Kidney (tissue), 14 donors: ENCODE data around the gene PLP1. TPM values are rescaled to one million over a fixed set of nuclear protein-coding genes. Genes with fewer than 3 reads are reported as not detected.

Source experiments
- DNase-seq, 5 donors: peaks; one replicate each; pipeline ENCODE4 v3.0.0-alpha.2; 2013 to 2020
- FAIRE-seq: peaks from 2 replicates; lab custom pipeline; 2012; peaks lifted over from hg19 to GRCh38; lab: Jason Lieb, UNC
- H3K27ac ChIP-seq, 2 donors: one replicate each; pipeline ENCODE4 v1.7.0; 2013; ENCODE audit warnings: low read depth in 2 of 2, low read length in 2 of 2, inconsistent platforms in 1 of 2
- H3K27me3 ChIP-seq: one replicate; pipeline ENCODE4 v1.7.1; 2013; ENCODE audit warnings: low read length, inconsistent platforms; ENCODE audit not compliant: control insufficient read depth, insufficient read depth
- H3K36me3 ChIP-seq, 3 donors: one replicate each; pipeline versions ENCODE4 v1.7.0 to v1.7.1; 2013; ENCODE audit warnings: low read length in 3 of 3, control low read depth in 1 of 3, inconsistent platforms in 1 of 3; ENCODE audit not compliant: insufficient read depth in 3 of 3, control insufficient read depth in 2 of 3
- H3K4me1 ChIP-seq, 3 donors: one replicate each; pipeline versions ENCODE4 v1.7.0 to v1.7.1; 2013; ENCODE audit warnings: low read length in 3 of 3, inconsistent platforms in 1 of 3, low read depth in 1 of 3; ENCODE audit not compliant: control insufficient read depth in 2 of 3, insufficient read depth in 2 of 3
- H3K4me3 ChIP-seq, 3 donors: one replicate each; pipeline versions ENCODE4 v1.7.0 to v1.8.1; 2013; ENCODE audit warnings: low read length in 3 of 3, control low read depth in 1 of 3, inconsistent platforms in 1 of 3
- H3K9ac ChIP-seq, 3 donors: one replicate each; pipeline versions ENCODE4 v1.7.0 to v1.7.1; 2013; ENCODE audit warnings: low read length in 3 of 3, control low read depth in 1 of 3, inconsistent platforms in 1 of 3
- H3K9me3 ChIP-seq, 3 donors: one replicate each; pipeline versions ENCODE4 v1.7.0 to v1.7.1; 2013; ENCODE audit warnings: low read length in 3 of 3, control low read depth in 1 of 3, inconsistent platforms in 1 of 3; ENCODE audit not compliant: control insufficient read depth in 2 of 3, insufficient read depth in 1 of 3
- intact Hi-C: fragments of 100-400 bp; cut with DNase I; formaldehyde crosslinking; loops from one replicate; pipeline ENCODE4 v1.11.1; 2022
- polyA plus RNA-seq: library from polyadenylated mRNA; stranded (reverse); fragments of 350-450 nt; fragmentation: Illumina TruSeq; extraction: RNeasy Lipid Tissue Mini Kit (QIAGEN cat#74804); gene quantifications from one replicate; pipeline ENCODE4 v1.2.3, GENCODE V29; 2014; ENCODE audit warnings: low read depth, low replicate concordance; ENCODE audit not compliant: insufficient read depth
- total RNA-seq: library from RNA; stranded (reverse); fragmentation: NEBNext Ultra II Directional; extraction: Animal tissue kit (Norgen Biotek cat#: 25700); gene quantifications from one replicate; pipeline ENCODE4 v1.2.1, GENCODE V29; 2021
- TF ChIP-seq, protein P1 (sequence below): IDR thresholded peaks from 3 replicates; pipeline ENCODE4 v1.5.1; 2012; ENCODE audit warnings: mild to moderate bottlenecking, moderate library complexity, borderline replicate concordance; ENCODE audit not compliant: insufficient read depth; ENCODE audit errors: extremely low read depth
- donor health status: control.
- donor health status: control.
- donor health status: control.
- donor health status: control.
- donor health status: control.
- donor health status: DM: yes; HTN: yes; CAD: no.
- donor health status: Normal renal cell carcinoma (clear cell type).

Gene PLP1
- total and polyA plus RNA-seq, 2 donors from 2014 or later, result 1.1 to 2.4 TPM

DNA sequence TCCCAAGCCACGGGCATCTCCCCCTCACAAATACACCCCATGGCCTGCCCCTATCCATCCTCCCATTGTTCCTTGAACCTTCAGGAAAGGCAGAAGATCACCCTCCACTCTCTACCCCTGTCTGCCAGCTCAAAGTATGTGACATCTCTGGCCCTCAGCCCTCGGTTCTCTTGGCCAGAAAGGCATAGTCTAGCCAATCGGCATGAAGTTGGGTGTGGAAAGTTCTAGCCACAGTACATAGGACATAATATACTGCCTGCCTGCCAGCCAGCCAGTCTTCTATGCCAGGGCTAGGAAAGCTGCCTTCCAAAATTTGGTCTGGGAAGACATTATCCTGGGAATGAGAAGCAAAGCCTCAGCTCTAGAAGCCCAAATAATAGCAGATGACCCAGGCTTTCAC is 3.2 kb upstream of the PLP1 start:
- intact Hi-C loops, result no loop called here
- TF ChIP-seq, protein P1, sequence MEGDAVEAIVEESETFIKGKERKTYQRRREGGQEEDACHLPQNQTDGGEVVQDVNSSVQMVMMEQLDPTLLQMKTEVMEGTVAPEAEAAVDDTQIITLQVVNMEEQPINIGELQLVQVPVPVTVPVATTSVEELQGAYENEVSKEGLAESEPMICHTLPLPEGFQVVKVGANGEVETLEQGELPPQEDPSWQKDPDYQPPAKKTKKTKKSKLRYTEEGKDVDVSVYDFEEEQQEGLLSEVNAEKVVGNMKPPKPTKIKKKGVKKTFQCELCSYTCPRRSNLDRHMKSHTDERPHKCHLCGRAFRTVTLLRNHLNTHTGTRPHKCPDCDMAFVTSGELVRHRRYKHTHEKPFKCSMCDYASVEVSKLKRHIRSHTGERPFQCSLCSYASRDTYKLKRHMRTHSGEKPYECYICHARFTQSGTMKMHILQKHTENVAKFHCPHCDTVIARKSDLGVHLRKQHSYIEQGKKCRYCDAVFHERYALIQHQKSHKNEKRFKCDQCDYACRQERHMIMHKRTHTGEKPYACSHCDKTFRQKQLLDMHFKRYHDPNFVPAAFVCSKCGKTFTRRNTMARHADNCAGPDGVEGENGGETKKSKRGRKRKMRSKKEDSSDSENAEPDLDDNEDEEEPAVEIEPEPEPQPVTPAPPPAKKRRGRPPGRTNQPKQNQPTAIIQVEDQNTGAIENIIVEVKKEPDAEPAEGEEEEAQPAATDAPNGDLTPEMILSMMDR, result no peak
- Histone ChIP-seq H3K9me3 (no peaks in the 10 kb centered on the region), H3K27ac (no peak overlapping the region), H3K4me1 (no peaks in the 10 kb centered on the region), H3K27me3 (peaks cover 8% of the 10 kb centered on the region), H3K36me3 (no peaks in the 10 kb centered on the region), H3K9ac (no peak overlapping the region), H3K4me3 (no peak overlapping the region)
- FAIRE-seq (no peak), DNase-seq (no peak)

DNA sequence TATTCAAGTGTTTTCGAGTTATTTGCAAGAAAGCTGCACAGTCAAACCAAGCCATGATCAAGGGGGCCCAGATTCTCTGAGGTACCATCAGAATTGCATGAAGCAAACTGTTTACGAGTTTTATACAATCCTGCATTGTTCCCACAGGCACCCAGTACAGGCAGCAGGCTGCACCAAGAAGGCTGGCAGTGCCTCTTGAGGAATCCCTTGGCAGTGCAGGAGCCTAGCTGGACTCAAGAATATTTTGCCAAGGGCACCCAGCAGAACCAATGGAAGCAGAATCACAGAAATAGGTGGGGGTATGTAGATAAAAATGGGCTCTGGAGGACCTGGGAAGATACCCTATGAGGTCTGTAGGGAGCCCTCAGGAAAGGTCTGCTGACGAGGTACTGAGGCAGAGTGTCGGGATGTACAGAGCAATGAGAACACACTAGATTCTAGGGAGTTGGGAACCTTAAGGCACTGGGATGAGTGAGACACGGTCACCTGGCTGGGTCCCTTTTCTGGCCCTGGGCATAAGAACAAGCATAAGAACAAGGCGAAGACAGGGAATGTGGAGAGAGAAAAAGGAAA is 2.5 kb upstream of the PLP1 start:
- H3K9me3 ChIP-seq, result no peaks in the 10 kb centered on the region
- peaks cover 8% of the 10 kb centered on the region for H3K27me3 ChIP-seq
- DNase-seq (peak in 4 of 5 donors; percentile 27 to 46 (median 34)), FAIRE-seq (no peak)
- H3K27ac ChIP-seq, result no peak overlapping the region
- no peaks in the 10 kb centered on the region for H3K36me3 ChIP-seq
- H3K4me3 ChIP-seq, result no peak overlapping the region
- TF ChIP-seq, protein P1, result no peak
- H3K4me1 ChIP-seq, result no peaks in the 10 kb centered on the region
- intact Hi-C loops, result no loop called here
- H3K9ac ChIP-seq, result no peak overlapping the region

DNA sequence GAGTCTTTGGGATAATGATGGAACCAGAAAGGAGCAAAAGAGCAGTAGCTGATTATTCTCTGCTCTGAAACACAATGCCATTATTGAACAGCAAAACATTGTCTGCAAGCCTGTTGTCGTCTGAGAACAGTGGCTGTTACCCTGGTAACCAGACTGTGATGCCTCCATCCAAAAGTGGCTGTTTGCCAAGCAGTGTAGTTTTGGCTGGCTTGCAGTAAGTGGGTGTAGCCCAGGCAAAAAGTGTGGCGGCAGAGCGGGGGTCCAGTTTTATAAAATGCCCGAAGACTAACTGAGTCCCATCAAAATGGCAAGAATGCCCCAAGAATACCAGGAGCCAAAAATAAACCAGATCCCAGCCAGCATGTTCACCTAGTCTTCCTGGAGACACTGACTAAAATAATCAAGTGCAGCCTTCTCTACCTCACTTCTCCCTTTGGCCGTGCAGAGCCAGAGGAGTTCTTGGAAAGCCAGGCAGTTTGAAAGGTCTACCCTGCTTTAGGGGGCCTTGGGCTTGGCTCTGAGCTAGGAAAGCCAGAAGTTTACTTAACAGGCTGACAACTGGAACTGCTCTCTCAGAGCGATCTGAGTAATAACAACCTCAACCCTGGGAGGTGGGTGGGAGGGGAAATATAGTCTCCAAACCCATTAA is 2.6 kb downstream of the PLP1 start:
- TF ChIP-seq, protein P1, result no peak
- H3K4me3 ChIP-seq, result no peak overlapping the region
- DNase-seq, result peak in 1 of 5 donors; percentile 31
- intact Hi-C loops, result no loop called here
- H3K9me3 ChIP-seq, result no peaks in the 10 kb centered on the region
- no peaks in the 10 kb centered on the region for H3K4me1 ChIP-seq
- no peak overlapping the region for H3K9ac ChIP-seq
- no peaks in the 10 kb centered on the region for H3K36me3 ChIP-seq
- no peak for FAIRE-seq
- H3K27ac ChIP-seq, result no peak overlapping the region
- peaks cover 10% of the 10 kb centered on the region for H3K27me3 ChIP-seq
